HG03520 (cell line): ENCODE measurements around the gene VSX2.

ENCODE experiments used
- ATAC-seq: cut with Tn5 transposase; IDR thresholded peaks from one replicate; pipeline ENCODE4 v1.9.1; 2021; ENCODE audit warnings: mild to moderate bottlenecking, moderate library complexity; ENCODE audit not compliant: unreplicated experiment

Gene VSX2

DNA sequence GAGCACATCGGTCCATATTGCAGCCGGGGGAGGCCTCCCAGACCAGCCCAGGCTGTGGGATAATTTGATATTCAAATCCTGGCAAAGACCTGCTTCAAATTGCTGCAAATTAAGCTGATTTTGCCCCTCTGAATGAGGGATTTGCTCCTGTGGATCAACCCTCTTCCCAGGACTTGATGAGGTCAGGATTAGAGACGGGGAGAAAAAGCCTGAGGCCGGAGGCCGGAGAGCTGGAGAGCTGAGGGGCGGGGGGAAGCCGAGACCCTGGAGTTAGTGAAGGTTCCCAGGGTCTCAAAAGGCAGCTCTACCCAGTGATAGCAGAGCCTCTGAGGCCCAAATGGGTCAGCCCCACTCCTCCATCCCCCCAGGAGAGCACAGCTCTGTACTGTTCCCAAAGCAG, 17.5 kb upstream of the VSX2 start:
- no peak for ATAC-seq

DNA sequence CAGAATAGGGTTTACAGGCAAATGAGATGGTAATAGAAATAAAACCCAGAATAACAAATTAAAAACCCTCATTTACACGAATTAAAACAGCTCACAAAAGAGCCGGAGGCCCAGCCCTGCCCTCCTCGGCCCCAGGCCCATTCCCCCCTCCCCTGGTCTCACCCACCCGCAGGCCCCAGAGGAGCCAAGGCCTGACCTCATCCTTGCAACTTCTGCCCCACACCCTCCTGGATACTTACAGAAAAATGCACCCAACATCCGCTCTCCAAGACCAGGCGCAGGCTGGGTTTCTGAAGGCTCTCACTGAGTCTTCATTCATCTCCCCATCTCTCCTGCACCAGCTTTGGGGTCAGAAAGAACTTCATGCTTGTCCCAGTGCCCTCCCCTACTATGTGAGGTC, 16.2 kb upstream of the VSX2 start:
- no peak for ATAC-seq

DNA sequence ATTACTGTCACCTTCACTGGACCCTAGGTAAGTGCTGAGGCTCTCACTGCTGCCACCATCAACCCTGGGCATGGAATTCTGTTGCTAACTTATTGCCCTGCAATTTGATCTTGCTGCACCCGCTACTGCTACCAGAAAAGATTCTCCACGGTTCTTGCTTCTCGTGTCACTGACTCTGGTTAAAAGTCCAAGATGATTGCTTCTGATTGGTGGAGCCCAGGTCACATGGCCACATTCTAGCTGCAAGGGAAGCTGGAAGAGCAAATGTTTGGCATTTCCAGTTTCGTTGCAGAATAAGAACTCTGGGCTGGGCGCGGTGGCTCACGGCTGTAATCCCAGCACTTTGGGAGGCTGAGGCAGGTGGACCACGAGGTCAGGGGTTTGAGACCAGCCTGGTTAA, 7.5 kb upstream of the VSX2 start:
- ATAC-seq: no peak

DNA sequence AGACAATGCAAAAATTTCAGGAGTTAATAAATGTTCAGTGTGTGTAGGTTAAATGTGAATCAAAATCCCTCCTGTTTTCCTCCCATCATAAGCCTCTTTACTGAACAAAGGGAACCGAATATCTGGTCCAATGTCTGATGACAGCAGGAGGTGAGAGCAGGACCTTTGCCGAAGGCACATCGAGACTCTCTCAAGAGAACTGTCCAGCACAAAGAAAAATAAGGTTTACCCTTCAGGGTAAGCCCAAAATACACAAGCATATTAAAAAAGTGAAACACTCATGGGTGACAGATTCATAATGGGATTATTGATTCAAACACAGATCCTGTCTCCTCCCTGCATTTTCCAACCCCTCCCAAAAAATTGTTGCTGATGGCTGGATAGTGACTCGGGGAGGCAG, 4.2 kb upstream of the VSX2 start:
- ATAC-seq: no peak

DNA sequence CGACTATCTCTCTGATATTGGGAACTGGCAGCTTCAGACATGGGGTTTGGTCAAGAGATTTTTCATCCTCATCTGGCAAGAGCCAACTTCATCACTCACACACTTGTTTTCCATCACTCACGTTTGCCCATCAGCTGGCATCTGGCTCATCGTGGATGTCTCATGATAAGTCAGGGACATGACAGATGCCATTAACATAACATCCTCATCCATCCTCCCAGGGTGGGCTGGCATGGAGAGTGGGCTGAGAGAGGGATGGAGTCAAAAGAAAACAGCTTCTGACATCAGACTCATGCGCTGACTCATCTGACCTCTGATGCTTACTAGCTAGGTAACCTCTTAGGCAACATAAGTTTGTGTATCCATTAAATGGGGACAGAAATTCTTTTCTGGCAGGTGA, 1.8 kb upstream of the VSX2 start:
- no peak for ATAC-seq

DNA sequence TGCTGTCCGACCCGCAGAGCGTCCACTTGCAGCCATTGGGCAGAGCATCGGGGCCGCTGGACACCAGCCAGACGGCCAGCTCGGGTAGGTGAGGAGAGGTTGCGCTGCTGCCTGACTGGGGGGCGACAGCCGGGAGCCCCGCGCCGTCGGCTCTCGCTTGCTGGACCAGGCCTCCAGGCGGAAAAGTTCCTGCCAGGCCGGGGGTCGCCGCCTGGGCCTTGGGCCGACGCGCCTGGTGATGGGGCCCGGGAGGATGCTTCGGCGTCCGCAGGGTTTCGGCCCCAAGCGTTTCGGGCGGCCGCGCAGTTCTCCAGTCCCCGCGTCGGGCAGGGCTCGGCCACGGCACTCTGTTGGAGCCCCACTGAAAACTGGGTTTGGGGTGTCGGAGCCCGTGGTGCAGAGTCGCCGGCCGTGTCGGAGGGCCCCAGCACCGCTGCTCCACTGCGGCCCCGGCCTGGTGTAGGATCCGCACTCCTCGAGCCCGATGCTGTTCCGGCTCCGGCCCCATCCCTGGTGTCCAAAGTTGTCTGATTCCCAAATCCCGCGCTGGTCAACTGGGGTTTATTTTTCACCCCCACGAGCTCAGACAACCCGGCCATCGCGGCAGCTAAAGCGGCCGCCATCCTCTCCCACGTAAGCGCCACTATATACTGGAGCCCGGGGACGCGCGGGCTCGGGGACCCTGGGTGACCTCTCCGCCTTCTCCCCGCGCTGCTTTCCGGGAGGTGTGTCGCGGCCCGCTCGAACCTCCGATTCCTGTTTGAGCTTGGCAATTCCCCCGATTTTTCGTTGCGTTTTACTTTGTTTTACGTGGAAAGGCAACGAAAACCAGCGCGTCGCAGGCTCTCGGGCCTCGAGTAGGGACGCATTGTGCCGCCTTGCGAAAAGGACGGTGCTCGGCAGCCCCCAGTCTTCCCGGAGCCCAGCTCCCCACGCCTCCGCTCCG, 872 bp downstream of the VSX2 start:
- ATAC-seq: no peak

DNA sequence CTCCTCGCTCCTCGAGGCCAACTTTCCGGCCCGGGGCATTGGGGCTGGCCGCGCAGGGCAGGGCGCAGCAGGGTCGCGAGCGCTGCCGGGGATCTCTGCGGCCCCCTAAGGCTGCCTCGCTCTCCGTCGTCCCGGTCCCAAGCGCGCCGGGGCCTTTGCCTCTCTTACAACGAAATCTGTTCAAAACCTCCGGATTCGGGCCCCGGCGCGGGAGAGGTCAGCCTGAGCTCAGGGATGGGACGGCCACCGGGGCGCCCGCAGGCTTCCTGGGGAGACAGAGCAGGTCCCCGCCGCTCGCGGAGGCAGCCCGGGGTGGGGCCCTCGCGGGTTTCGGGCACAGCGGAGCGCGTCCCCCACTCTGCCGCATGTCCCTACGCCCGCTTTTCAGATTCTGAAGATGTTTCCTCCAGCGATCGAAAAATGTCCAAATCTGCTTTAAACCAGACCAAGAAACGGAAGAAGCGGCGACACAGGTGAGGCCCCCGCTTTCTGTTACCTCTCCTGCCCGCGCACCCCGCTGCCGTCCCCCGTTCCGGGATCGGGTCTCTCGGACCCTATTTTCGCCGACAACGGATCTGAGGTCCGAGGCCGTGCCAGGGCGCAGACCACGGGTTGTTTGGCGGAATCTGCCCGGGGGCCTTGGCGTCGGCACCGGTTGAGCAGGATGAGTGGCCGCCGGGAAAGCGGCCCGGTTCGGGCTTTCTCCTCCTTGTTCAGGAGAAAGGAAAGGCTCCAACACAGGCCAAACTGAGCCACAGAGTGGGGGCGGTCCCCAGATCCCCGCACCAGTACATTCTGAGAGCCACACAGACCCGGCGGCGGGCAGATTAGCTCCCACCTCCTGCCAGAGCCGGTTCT, 1.8 kb downstream of the VSX2 start:
- no peak for ATAC-seq

DNA sequence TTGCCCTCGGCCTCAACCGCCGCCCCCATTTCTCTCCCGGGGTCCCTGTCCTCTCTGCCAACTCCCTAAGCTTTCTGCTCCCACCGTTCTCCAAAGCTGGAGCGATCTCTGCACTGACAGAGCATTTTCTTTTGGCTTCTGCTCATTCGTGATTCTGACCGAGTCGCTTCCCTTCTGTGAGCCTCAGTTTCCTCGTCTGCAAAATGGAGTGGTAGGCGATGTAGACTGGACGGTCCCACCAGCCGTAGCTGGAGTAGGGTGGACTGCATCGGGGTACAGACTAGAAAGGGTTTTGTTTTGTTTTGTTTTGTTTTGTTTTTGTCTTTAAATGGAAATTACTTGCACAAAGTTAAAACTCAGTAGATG, 2.4 kb downstream of the VSX2 start:
- no peak for ATAC-seq

DNA sequence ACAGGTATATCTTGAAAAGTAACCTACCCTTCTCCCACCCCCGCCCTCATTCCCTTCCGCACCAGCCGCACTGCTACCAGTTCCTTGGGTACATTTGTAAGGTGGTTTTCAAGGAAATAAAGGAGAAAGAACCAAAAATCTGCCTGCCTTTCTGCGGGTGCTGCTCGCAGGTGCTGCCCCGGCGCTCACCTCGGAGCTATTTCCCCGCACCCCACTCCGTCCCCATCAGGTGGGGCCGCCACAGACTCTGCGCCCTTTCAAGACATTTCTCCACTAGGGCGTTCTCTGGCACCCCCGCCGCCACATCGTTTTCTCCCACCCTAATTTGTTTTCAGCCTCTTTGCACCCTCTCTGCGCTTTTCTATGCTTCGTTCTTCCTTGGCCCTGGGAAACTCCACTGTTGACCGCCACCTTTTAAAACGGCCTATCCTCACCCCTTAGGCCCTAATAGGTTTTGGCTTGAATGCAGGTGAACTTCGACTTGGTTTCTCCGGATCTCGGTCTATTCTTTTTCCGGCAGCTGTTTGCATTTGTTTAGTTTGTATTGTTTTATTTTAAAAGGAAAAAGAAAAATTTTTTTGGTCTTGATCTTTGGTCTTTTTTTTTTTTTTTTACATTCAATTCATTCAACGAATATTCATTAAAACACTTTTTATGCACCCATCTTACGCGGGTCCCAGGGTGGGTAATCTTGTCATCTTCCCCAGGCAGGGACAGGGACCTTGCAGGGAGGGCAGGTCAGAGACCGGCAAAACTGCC, 3.0 kb downstream of the VSX2 start:
- no peak for ATAC-seq

DNA sequence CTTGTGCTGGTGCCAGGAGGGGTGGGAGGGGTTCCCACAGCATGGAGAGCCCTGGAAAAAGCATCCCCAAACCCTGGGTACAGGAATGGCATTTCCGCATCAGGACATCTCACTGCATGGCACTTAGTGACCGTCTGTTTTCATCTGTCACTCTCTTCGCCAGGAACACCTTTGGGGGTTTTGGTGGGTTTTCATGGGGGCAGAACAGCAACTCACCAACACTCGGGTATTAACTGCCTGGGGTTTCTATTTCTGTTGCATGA, 3.5 kb downstream of the VSX2 start:
- ATAC-seq: no peak

DNA sequence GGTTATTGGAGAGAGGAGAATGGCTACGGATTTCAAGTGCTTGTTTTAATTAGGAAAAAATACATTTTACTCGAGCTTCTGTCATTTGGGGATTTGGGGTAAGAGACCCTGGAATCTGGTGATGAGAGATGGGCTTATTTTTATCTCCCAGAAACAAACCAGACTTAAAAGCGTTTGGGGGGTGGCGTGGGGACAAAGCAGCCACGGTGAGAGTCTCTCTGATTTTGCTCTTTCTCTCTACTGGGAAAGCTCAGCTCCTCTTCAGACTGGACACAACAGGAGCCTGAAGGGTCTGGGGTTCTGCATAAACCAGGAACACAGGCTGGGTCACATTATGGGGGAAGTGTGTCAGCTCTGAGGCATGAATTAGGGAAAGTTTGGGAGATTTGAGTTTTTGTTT, 3.8 kb downstream of the VSX2 start:
- ATAC-seq: no peak

DNA sequence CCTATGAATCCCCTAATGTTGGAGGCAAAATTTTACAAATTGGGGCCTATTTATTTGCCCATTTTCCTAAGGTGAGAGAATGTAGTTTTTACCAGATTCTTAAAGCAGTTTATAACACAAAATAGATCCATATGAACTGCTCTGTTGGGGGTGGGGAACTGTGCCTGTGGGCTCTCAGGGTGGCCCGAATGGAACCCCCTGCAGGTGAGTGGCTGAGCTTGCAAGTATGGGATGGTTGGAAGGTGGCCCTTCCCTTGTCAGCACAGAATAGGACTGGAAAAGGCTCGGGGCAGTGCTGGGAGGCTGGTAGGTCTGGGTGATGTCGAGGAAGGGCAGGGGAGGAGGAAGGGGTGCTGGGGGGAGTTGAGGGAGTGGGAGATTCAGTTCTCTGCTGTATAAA, 4.9 kb downstream of the VSX2 start:
- no peak for ATAC-seq

DNA sequence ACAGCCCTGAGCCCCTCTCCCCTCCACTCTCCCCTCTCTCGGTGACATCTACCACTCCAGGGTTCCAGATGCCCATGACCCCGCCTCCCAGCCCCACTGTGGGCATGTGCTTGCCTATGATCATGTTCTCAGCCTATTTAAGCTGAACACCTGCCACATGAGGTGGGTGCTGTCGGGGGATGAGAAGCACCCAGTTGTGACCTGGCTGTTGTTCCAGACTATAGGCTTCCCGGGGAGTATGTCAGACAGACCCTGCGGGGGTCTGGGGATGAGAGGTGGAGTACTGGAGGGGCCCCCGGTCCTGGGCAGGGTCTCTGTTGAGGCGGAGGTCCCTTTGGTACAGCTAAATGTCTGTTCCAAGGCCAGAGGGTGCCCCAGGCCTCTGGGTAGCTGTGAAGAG, 6.0 kb downstream of the VSX2 start:
- ATAC-seq: no peak

DNA sequence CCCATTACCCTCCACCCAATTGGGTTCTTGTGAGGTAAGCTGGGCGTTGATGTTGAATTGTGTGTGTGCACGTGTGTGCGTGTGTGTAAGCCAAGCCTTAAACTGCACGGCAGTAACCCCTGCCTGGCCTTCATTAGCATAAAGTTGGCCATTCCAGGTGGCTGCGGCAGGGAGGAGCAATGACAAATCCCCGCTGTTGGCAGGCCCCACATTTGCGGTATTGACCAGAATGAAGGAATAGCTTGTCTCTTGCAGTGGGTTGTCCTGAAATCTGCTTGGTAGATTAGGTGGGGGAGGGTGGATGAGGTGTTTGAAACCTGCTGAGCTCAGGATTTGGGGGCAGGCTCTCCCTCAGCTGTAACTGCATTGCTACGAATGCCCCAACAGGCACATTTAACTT, 7.3 kb downstream of the VSX2 start:
- ATAC-seq: no peak

DNA sequence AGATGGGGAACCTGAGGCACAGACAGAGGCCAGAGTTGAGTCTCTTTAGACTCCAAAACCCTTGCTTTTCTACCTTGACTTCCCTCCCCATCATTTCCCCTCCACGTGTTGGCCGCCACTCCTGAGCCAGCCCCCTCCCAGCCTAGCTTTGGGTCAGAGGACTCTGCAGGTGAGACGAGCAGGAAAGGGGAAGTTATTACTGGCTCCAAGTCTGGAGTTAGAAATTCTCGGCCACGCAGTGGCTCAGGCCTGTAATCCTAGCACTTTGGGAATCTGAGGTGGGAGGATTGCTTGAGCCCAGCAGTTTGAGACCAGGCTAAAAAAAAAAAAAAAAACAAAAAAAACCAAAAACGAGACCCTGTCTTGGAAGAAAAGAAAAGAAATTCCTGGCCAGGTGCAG, 8.8 kb downstream of the VSX2 start:
- ATAC-seq: no peak

DNA sequence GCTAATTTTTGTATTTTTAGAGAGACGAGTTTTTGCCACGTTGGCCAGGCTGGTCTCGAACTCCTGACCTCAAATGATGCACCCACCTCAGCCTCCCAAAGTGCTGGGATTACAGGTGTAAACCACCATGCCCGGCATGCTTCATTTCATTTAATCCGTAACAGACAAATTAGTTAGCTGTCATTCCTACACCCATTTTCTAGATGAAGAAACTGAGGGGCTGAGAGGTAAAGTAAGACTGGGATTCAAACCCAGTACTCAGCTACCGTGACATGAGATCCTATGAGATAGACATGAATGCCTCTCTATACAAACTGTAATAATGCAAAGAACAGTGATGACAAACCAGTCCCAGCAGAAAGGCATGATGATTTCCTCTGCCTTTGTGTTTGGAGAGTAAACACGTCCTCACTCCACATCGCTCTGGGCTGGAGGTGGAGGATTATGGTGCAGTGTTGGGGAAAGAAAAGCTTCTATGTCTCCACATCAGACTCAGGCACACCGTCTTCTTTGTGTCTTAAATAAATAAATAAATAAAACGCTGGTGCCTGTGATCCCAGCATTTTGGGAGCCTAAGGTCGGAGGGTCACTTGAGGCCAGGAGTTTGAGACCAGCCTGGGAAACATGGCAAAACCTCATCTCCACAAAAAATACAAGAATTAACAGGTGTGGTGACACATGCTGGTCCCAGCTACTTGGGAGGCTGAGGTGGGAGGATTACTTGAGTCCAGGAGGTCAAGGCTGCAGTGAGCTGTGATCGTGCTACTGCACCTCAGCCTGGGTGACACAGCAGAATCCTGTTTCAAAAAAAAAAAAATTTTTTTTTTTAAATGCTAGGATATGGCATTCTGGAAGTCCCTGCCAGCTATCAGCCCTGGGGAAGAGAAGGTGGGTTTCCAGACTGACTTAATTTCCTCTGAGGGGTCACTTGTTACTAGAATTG, 10.5 kb downstream of the VSX2 start:
- ATAC-seq: no peak

DNA sequence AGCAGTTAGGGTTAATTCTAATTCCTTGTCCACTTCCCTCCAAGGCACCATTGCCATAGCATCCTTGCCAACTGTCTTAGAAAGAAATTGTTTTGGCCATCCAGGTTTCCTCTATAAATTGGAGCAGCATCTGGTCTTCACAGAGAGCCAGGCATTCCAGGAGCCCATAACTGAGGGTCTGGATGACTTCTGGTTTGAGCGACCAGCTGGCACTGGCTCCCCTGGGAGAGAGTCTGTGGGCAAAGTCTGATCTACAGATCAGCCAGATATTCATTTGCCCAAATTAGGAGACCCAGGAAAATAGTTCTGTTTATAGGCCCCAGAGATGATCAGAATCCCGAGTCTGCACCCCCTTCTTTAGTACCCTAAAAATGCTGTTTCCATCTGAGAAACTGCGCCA, 16.0 kb downstream of the VSX2 start:
- ATAC-seq: no peak

DNA sequence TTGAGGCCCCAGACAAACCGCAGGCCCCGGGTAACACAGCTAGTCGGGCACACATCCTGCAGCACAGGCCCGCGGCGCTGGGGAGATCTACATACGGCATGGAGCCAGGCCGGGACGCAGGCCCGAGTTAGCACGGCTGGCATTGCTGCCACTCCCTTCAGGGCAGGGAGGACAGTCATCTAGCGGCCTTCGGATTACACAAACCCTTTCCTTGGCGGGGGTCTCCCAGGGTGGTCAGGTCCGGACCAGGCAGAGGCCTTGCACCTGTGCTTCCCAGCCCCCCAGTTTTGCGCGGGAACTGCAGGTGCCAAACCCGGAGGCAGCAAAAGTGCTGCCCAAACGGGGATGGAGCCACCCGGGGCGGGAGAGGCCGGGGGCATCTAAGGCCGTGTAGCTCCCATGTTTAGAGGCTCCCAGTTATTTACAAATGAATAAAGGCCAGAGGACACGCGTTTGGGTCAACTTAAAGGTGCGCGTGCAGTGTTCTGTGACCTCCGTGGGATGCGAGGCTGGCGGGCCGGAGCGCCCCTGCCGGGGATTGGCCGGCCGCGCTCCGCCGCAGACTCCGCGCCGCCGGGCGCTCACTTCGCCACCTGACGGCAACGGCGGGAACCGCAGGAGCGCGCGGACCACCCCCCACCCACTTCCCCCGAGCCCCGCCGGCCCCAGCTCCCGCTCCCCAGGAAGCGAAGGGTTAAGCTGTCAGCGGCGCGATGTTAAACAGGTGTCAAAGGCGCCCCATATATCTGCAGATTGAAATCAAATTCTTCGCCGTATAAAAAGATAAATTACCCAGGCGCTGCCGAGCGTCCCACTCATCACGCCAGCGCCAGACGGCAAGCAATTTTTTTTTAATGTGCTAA, 18.1 kb downstream of the VSX2 start:
- no peak for ATAC-seq

DNA sequence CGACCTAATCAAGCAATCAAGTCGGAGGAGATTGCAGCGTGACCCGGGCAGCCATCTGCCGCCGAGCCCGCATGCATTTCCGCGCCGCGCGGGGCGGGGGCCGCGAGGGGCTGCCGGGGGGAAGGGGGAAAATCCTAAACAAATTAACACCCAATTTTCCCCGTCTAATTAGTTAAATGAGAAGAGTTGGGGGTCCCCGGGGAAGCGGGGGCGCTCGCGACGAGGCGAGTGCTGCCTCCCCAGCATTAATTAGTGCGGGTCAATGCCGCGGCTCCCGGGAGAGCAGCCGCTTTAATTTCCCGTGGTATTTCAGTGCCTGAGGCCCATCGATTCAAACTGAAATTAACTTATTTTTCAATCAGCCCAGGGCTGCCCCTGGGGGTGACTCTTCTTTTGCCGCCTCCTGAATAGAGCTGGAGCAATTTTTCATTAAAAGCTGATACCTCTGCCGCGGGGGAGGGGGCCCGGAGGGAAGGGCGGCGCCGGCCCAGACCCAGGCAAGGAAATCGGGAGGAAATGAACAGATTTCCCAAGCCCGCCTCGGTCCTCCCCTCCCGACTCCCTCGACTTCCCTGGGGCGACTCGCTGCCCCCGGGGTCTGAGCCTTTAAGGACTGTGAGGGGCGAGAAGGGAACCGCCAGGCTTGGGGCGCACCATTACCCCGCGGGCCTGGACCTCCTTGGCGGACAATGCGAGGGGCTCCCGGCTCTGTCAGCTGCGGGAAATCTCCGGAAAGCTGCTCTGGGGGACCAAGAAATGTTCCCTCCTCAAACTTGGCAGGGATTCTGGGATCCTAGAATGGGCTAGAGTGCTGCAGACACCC, 18.9 kb downstream of the VSX2 start:
- ATAC-seq: no peak
